ENCODE measurements around the gene CTSA.

CTSA gene

GRCh38 chr20:45890985-45891983 lies at the start of gene CTSA, which contains the start of gene NEURL2:
TSS of gene CTSA (plus strand) at chr20:45891335. CDS start at chr20:45891569, 234 bp downstream.
TSS of gene NEURL2 (minus strand) at chr20:45891208. CDS start at chr20:45890991, 217 bp downstream.
- ATAC-seq = peak; percentile 86 to 88

- ATAC-seq = no peak
Measured at GRCh38 chr20:45841407-45842129, 49.6 kb upstream of the CTSA start.

- no peak for ATAC-seq
Measured at GRCh38 chr20:45842169-45842812, 48.8 kb upstream of the CTSA start.

- ATAC-seq = no peak
Measured at GRCh38 chr20:45843506-45843905, 47.6 kb upstream of the CTSA start.

- no peak for ATAC-seq
Measured at GRCh38 chr20:45845452-45845851, 45.7 kb upstream of the CTSA start.

- ATAC-seq = no peak
Measured at GRCh38 chr20:45848421-45848820, 42.7 kb upstream of the CTSA start.

- ATAC-seq = no peak
Measured at GRCh38 chr20:45848969-45849582, 42.1 kb upstream of the CTSA start.

- no peak for ATAC-seq
Measured at GRCh38 chr20:45850238-45850637, 40.9 kb upstream of the CTSA start.

- ATAC-seq = no peak
Measured at GRCh38 chr20:45850926-45851325, 40.2 kb upstream of the CTSA start.

GRCh38 chr20:45851501-45851900 lies 39.6 kb upstream of the CTSA start:
- ATAC-seq = no peak

- no peak for ATAC-seq
Measured at GRCh38 chr20:45852326-45852725, 38.8 kb upstream of the CTSA start.

- no peak for ATAC-seq
Measured at GRCh38 chr20:45853484-45853883, 37.7 kb upstream of the CTSA start.

GRCh38 chr20:45857114-45857881 lies 33.8 kb upstream of the CTSA start, which contains the start of the genes ACOT8 and ZSWIM3:
TSS of gene ACOT8 (minus strand) at chr20:45857392. CDS start at chr20:45857315, 77 bp downstream.
TSS of gene ZSWIM3 (plus strand) at chr20:45857614. CDS start at chr20:45857826, 212 bp downstream.
- ATAC-seq = peak; percentile 99

- ATAC-seq = peak; percentile 8 to 18
Measured at GRCh38 chr20:45857882-45858216, 33.3 kb upstream of the CTSA start.

- no peak for ATAC-seq
Measured at GRCh38 chr20:45859916-45860315, 31.2 kb upstream of the CTSA start.

GRCh38 chr20:45860560-45861220 lies 30.4 kb upstream of the CTSA start:
- ATAC-seq = no peak

- ATAC-seq = no peak
Measured at GRCh38 chr20:45861221-45862075, 29.7 kb upstream of the CTSA start.

GRCh38 chr20:45863543-45864470 lies 27.3 kb upstream of the CTSA start:
- ATAC-seq = no peak

GRCh38 chr20:45866454-45866853 lies 24.7 kb upstream of the CTSA start:
- ATAC-seq = no peak
